HG03342 (cell line): ENCODE measurements around the gene ANKUB1.

ENCODE experiments used
- ATAC-seq: cut with Tn5 transposase; IDR thresholded peaks from one replicate; pipeline ENCODE4 v1.9.1; 2021; ENCODE audit warnings: mild to moderate bottlenecking, moderate library complexity; ENCODE audit not compliant: unreplicated experiment

Gene ANKUB1

DNA sequence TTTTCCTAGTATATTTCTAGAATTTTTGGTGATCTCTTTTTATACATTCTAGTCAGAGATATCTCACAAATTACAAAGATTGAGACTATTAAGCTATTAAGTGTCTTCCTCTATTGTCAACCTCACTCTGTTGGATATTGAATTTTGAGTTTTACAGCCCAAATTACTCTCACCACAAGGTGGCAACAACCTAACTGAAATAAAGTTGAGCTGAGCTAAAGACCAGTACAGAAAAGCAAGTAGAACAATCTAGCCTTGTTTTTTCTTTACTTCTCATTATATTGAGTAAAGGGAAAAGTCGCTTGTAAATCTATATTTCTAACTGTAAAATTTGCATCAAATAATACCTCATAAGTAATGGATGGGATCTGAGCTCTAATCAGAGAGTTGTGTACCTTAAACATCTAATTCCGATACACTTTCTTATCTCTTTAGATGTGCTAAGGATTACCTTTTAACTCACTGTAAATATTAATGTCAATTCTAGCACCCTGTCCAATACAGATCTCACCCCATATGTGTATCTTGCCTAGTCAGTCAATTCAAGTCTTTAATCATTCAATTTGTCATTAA lies 26.5 kb downstream of the ANKUB1 start:
- ATAC-seq = no peak

DNA sequence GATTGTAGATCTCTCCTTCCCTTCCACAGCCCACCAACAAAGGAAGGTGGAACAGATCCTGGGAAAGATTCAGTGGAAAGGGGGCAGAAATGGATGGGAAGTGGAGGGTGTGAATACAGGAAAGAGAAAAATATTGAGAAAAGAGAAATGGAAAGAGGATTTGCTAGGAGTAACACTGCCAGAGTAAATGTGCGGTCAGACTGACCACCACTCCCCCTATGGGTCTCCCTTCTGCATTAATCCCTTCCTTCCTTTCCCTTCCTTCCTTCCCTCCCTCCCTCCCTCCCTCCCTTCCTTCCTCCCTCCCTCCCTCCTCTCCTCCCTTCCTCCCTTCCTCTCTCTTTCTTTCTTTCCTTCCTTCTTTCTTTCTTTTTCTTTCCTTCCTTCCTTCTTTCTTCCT lies 28.1 kb downstream of the ANKUB1 start:
- no peak for ATAC-seq

DNA sequence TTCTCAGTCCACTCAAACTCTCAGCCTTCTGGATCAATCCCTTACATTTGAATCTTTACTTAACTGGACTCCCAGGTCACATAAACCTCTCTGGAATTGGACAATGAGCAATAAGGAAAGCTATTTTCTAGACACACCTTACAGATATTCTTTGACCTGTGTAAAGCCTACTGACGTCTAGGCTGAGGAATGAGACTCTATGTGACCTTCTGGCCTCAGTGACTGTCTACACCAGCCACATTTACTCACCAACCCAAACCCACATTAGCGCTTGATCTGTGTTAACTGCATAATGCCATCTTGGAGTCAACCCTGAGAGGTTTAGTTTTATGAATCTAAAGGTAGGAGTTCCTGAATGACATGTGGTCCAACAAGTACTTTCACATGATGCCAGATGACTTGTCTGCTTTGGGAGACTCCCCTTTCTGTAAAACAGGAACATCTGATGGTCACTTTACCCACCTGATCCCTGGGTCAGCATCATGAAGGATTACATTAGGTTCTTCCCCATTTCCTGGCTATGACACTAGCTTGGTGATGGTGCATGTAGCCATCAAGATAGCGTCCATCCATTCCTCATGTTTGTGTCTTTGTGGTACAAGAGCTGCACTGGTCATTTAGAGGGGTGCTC lies 28.7 kb downstream of the ANKUB1 start:
- ATAC-seq = no peak

DNA sequence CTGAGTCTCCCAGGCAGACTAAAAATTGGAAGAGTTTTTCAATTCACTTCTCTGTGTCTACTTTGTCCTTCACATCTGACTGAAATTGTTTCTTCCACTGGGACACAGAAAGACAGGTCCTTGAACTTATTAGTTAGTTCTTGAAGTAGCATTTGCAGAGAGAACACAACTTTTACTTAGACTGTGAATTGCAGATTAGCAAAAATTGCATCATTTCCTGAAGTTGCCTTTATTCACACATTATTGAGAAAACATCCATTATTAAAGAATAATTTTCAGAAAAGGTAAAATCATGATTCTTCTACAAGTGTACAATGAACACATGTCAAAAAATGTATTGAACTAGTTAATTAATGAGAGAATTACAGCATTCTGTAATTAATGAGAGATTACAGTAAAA lies 38.6 kb downstream of the ANKUB1 start:
- ATAC-seq = no peak

DNA sequence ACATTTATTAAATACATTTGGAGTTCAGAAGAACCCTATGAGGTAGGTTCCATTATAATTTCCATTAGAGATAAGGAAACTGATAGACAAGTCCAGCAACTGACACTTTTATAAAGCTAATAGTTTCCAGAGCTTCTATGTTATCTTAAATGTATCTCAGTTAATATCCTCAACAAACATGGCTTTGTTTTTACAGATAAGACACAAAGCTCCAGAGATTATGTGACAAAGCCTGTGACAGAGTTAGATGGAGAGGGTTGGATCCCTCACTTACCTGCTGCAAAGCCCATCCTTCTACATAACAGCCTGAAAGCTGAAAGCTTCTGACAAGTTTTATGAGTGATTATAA lies 39.6 kb downstream of the ANKUB1 start:
- ATAC-seq = no peak

DNA sequence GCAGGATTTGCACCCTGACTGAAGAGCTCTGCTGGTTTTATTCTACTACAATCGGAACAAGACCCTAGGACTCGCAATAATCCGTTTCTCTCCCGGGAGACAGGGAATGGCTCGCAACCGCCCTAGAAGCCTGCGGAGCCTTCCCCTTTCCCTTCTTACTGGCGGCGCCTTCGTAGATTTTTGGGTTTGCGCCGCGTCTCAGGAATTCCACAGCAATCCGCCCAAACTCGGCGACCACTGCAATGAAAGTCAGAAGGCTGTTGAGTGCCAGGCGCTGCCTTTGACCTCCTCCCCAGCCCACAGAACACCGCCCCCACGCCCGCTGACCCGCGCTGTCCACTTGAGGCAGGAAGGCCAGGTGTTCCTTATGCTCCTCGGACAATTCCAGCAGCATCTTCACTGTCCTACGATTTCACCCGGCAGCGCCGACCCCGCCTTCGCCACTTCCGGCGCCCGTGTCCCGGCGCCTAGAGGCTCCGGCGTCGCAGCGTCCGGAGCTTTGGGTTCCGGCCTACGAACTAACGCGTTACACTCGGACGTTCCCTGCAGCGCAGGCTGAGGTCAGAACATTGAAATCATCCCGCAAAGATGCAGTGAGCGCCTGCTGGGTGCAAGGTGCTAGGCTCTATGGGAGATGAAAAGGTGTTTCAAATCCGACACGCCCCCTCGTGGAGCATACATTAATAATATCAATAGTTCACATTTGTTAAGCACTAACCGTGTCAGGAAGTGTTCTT lies 40.1 kb downstream of the ANKUB1 start, which contains the start of gene COMMD2:
TSS of gene COMMD2 (minus strand) at position 439 of the 737 bp plus-strand sequence. CDS start at position 394, 45 bp downstream.
- peak; percentile 99 for ATAC-seq

DNA sequence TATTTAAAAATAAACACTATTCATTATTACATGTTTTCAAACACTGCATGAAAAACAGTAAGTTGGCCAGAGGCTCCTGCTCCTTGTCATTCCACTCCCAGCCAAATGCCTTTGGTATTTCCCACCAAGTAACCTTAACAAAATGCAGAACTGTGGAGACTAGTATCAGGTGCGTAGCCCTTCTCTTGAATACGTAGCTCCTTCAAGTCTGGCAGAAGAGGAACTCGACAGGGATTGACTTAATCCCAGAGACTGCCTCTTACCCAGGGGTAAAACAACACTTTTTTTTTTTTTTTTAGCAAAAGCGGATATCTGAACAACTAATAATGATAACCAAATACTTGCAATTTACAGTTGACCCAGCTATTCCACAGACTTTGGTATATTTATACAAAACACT lies 40.8 kb downstream of the ANKUB1 start:
- no peak for ATAC-seq

DNA sequence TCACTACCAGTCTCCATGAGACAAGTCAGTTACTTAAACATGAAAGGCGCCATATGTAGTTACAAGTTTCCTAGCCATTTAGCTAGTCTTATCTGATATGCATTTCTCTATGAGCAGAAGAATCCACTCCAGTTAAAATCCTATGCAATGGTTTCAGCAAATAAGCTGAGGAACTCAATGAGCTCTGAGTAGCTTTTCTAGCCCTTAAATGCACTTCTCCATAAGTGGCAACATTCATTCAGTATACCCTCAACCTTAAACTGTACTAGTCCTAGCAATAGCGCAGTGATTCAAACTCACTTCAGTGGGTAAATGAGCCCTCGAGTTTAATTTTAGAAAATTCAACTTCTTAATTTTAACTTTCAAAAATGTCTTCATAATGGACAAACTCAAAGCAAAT lies 47.7 kb downstream of the ANKUB1 start:
- ATAC-seq = no peak

DNA sequence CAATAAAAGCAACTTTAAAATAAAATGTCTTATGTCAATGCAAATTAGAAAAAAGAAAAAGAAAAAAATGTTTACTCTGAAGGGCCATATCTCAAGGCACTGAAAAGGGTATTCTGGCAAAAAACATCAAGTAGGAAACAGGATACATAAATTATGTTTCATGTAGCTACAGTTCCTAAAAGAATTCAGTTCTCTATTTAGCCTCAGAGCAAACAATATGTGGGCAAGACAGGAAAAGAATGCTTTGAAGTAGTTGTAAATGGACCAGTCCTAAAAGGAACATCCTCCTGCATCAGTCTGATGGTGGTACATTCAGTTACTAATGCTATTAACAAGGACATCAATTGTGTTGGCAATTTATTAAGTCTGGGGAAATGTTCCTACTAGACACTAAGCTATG lies 48.2 kb downstream of the ANKUB1 start:
- no peak for ATAC-seq

DNA sequence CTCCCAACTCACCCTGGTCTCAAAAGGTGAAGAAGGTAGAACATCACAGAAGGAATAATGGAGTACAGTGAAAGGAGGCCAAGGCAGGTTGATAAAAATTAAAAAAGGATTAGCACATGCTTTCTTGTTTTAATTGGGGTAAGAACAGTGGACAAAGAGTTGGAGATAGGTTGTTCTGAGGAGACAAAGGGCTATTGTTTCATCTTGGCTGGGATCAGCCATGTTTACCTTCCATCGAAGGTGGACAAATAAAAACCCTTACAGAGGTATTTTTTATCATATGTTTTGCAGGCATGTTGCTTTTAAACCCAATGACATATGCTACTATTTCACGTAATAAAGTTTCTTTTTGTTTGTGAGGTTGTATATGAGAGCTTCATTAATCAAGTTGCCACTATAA lies 53.0 kb downstream of the ANKUB1 start:
- no peak for ATAC-seq

DNA sequence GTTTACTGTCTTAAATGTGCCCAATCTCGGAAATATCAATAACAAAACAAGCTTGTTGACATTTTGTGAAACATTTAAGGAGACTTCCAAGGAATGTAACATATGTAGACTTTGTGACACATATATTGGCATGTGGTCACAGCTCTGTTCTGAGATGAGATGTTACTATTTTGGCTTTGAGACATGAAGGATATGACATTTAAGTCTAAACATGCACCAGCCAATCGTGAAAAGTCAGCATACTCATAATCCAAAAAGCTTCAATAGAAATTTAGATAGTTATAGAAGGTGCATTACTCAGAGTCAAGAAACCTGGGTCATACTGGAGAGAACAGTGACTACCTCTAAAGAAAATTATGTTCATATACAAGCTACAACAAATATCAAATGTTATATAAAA lies 53.5 kb downstream of the ANKUB1 start:
- ATAC-seq = no peak

DNA sequence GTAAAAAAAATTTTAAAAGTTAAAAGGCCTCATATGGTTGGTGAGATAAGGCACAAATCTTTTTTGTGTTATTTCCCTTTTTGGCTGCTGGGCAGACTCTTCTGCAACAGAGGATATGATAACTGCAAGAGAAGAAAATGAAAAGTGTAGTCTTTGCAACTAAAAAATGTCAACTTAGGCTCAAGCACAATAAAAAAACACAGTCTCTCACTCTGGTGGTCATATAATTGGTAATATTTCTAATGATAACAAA lies 55.5 kb downstream of the ANKUB1 start:
- ATAC-seq = no peak

DNA sequence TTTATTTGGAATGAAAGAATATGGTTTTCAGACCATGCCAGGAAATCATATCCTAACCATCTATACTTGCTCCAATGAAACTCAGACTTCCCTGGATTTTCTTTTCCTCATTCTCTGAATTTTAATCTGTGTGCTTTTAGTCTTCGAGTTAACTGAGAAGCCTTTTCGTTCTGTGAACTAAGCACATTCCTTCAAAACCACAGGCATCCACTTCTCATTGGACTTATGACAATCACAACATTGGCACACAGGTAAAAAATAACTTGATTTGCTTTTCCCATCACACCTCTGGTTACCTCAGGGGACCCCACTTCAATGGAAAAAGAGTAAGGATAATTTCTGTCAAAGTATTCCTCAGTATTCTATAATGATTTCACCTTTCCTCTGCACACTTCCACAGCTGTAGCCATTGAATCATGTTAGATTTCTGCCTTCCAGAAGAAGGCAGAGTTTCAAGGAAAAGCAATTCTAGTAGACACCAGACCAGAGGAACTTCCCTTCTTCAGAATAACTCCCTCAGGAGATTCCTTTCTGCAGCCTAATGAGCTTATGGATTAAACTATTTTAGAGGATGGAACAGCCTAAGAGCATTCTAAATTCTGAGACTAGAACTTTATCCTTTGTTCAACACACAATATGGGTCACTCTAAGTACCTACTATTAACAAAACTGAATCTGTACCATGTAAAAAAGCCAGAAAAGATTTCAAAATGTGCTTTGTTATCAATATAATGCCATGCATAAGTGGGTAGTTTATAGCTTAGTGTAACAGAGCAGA lies 56.0 kb downstream of the ANKUB1 start:
- ATAC-seq = no peak

DNA sequence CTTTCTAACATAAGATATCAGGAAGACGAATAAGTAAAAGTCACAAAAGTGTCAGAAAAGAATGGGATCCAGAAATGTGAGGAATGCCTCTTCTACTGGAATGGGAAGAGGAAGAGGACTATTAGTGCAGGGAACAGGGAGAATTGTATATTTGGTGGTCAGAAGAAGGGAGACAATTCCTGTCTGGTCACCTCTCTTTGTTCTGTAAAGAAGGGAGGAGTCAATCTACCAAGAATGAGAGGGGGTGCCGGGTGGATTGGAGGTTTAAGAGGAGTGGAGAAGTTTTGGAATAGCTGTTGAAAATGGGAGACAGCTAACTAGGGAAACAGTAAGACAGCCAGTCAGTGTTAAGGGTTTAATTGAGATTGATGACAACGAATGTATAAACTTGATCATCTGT lies 60.1 kb downstream of the ANKUB1 start:
- ATAC-seq = no peak

DNA sequence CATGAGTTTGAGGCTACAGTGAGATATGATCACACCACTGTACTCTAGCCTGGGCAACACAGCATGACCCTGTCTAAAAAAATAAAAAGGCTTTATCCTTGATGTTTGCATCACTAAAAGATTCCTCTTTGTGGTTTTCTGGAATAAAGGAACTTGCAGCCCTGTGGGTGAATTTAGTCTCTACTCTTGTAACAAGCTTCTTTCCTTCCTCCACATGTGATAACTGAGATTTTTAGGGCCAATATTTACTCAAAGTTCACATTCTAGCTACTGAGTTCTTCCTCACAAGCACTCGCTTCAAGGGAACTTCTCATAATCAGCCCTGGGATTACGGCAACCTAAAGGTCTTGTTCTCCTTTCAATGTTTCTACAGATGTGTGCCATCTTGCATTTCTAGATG lies 64.7 kb downstream of the ANKUB1 start:
- no peak for ATAC-seq

DNA sequence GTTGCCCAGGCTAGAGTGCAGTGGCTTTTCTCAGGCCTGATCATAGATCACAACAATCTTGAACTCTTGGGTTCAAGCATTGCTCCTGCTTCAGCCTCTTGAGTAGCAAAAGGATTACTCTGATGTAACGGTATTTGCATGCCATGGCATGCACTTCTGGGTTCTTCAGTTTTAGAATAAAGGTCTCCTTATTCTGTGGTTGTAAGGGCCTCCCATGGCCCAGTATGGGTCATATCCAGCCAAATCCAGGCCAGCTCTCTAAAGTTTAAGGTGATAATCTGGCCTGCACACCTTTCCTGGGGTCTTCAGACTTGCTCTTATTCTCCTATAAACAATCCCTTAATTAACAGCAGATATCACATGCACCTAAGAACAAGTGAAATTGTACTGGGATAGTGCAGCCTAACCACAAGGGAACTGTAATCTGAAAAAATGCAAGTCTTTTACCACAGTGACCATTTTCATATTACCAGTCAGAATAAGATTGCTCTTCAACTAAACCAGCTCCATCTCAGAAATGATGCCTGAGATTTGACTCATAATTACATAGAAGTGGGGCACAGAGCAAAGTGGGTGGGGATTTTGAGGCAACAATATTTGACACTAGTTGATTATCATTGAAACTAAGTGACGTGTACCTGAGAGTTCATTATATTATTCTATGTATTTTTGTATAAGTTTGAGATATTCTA lies 65.5 kb downstream of the ANKUB1 start:
- peak; percentile 78 for ATAC-seq

DNA sequence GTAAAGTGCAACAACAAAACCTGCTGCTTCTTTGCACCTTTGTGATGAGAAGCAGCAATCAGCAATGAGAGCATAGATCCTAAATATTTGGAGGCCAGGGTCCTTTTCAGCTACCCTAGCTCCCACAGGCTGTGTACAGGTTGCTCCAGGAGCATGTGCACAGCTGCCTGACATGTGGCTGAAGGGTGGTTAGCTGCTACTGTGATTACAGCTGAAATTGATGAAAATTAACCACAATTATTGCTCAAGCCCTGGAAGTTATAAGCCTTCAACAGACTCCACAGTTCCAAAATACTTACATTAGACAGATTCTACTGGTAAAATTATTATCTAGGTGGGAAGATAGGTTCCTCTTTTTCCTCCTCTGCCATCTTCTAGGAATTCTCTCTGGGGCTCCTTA lies 68.6 kb downstream of the ANKUB1 start:
- no peak for ATAC-seq

DNA sequence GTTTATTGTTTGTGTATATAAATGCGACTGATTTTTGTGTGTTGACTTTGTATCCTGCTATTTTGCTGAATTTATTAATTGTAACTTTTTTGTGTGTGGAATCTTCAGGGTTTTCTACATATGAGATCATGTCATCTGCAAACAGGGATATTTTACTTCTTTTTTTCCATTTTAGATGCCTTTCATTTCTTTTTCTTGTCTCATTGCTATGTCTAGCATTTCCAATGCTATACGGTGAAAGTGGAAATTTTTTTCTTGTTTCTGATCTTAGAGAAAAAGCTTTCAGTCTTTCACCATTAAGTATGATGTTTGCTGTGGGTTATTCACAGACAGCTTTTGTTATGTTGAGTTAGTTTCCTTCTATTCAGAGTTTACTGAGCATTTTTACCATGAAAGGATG lies 71.4 kb downstream of the ANKUB1 start:
- no peak for ATAC-seq

DNA sequence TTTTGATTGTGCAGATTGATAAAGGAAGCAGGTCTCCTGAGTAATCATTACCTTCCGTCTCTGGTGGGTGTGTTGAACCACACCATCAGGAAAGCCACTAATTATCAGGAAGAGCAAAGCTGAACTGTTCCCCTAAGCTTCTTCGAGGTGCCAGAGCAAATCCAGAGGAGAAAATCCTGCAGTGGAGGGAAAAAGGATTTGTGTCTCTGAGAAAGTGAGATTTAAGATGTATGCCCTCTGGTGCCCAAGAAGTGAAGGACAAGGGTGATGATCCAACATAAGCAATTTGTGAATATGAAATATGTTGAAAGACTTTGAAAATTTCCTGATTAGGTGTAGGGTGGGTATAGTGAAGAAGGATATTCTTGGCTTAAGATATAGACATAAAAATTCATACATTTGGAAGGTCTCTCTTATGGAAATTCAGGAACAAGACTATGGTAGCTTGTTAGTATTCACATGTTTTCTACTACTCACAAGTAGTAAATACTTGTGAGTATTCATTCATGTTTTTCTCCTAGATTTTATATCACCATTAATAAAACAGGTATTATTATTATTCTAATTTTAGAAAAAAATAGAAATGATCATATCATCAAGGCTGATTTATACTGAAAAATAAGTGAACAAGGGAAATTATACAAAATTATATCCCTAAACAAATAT lies 74.8 kb downstream of the ANKUB1 start:
- ATAC-seq = peak; percentile 67

DNA sequence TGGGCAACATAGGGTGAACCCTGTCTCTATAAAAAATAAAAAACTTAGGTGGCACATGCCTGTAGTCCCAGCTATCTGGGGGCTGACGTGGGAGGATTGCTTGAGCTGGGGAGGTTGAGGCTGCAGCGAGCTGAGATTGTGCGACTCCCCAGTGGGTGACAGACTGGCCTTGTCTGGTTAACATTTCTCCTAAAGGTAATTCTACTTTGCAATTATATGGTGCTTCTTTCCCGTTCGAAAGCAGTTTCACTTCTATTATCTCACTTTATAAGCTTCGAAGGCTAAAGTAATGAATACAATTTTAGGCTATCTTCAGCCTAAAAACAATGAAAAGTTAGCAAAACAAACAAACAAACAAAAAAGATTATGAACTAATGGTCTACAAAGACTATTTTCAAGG lies 75.4 kb downstream of the ANKUB1 start:
- no peak for ATAC-seq

DNA sequence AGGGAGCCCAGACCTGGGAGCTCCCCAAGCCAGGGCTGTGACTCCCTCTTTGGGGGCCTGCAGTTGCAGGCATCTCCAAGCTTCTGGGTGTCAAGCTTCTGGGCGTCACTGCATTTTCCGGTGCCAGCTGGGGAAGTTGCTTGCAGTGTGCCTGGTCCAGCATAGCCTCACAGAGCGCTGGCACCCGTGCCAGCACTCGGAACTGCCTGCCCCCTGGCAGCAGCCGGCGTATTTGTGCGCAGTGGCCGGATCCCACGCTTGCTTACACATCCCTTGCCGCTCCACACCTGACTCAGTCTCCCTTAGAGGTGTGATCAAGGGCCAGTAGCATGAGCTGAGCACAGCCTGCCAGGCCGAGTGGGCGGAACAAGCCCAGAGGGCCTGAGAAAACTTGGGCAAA lies 77.1 kb downstream of the ANKUB1 start:
- ATAC-seq = no peak
